HG02943 (cell line): Measurements from ENCODE around the gene CRACR2B.
A peak's percentile ranks its signal among the peaks of the same experiment; 100 is the strongest.

Experiments used
- ATAC-seq: cut with Tn5 transposase; IDR thresholded peaks from one replicate; pipeline ENCODE4 v1.9.1; 2021; ENCODE audit warnings: mild to moderate bottlenecking, low read depth, moderate library complexity; ENCODE audit not compliant: unreplicated experiment

CRACR2B gene

DNA sequence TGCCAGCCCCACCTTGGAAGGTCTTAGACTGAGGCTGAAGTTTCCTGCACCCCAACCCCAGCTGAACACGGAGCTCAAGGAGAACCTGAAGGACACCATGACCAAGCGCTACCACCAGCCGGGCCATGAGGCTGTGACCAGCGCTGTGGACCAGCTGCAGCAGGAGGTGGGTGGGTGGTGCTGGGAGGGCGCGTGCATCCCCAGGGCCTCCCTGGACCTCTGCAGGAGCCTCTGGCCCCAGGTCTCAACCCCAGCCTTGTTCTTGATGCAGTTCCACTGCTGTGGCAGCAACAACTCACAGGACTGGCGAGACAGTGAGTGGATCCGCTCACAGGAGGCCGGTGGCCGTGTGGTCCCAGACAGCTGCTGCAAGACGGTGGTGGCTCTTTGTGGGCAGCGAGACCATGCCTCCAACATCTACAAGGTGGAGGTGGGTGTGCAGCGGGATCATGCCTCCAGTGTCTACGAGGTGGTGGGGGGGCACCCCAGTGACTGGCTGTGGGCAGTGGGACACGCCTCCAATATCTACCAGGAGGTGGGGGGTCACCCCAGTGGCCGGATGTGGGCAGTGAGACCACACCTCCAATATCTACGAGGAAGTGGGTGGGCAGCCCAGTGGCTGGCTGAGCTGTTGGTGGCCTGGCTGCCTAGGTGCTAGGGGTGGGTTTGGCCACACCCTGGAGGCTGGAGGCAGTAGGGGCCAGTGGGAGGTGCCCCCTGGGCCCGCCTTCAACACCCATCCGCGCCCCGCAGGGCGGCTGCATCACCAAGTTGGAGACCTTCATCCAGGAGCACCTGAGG lies 9.7 kb downstream of the CRACR2B start:
- no peak for ATAC-seq

DNA sequence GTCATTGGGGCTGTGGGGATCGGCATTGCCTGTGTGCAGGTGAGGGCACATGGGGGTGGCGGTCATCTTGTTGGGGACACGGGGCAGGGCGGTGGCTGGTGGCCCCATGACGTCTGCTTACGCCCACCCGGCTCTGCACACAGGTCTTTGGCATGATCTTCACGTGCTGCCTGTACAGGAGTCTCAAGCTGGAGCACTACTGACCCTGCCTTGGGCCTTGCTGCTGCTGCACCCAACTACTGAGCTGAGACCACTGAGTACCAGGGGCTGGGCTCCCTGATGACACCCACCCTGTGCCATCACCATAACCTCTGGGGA lies 10.2 kb downstream of the CRACR2B start:
- no peak for ATAC-seq

DNA sequence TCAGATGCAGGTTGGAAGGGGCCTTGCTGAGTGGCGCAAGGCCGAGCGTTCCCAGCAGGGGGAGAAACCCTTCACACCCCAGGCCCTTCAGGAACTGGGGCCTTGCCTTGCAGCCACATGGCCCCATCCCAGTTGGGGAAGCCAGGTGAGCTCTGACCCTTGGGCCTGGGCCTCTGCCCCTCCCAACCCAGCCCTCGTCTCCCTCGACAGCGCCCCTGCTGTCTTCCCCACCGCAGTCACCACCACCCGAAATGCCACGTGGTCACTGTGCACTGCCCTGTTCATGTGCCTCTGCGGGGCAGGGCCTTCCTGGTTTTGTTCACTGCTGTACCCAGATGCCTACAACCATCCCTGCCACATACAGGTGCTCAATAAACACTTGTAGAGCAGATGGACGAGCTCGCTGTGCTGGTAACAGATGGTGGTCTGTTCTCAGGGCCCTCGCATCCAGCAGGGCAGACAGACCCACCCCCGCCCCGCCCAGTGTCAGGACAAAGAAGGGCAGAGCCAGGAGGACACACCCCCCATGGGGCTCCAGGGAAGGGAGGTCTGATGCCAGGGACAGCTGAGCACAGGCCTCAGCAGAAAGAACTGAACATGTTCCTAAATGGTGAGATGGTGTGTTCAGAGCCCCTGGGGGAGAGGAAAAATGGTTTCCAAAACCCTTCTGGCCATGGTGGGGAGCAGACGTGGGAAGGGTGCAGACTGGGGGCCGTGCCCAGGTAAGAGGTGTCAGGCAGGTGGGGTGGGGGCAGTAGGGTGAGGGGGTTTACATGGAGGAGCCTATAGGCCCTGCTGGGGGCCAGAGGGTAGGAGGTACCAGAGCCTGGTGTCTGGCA lies 10.9 kb downstream of the CRACR2B start:
- no peak for ATAC-seq

GRCh38 chr11:839280-839623 lies 11.5 kb downstream of the CRACR2B start:
- no peak for ATAC-seq

DNA sequence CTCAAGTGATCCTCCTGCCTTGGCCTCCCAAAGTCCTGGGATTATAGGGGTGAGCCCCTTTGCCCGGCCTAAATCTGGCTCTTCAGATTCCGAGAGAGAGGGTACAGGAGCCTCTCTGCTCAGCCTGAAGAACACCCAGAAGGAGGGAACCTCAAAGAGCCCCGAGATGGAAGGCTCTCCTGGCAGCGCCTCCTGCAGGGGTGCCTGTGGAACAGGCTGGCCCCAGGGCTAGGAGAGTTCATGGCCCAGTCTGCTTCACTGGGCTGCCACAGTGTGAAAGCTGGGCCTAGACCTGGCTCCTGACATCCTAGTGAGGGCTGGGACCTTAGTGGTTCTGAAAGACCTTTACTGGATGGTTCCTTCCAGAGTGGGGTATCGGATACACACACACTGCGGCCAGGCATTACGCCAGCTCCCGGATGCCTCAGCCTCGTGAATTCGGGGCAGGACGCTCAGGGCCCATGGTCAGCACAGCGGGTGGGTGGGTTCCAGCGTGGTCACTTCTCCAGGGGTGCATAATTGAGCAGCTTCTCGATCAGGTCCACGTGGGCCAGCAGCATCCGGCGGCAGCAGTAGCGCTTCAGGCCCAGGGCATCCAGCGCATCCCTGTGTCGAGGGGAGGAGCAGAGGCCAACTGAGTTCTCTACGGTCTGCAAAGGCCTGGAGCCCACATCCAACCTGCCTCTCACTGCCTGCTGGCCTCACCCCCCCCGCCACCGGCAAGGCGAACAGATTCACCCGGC lies 12.3 kb downstream of the CRACR2B start:
- ATAC-seq, result no peak

DNA sequence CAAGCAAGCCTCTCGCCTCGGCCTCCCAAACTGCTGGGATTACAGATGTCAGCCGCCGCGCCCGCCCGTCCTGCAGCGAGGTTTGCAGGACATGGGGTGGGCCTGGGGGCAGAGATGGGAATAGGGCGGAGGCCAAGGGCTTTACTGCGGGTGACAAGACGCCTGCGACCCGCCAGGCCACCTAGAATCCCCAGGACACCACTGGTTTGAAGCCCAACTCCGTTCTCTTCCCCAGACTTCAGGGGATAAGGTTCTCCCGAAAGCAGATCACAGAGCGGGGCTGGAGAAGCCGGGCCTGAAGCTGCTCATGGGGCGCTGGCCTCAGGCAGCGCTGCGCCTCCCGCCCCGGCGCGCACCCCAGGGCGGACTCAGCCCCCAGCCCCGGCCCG lies 14.3 kb downstream of the CRACR2B start:
- peak; percentile 14 for ATAC-seq

GRCh38 chr11:842370-843002 lies 14.8 kb downstream of the CRACR2B start, which contains the start of the genes POLR2L and TSPAN4:
TSS of gene POLR2L (minus strand) at chr11:842529. CDS start at chr11:842508, 21 bp downstream.
TSS of gene TSPAN4 (plus strand) at chr11:842852. CDS start at chr11:850305, 7,453 bp downstream.
- peak; percentile 71 for ATAC-seq

GRCh38 chr11:843086-843734 lies 15.5 kb downstream of the CRACR2B start:
- ATAC-seq, result no peak

DNA sequence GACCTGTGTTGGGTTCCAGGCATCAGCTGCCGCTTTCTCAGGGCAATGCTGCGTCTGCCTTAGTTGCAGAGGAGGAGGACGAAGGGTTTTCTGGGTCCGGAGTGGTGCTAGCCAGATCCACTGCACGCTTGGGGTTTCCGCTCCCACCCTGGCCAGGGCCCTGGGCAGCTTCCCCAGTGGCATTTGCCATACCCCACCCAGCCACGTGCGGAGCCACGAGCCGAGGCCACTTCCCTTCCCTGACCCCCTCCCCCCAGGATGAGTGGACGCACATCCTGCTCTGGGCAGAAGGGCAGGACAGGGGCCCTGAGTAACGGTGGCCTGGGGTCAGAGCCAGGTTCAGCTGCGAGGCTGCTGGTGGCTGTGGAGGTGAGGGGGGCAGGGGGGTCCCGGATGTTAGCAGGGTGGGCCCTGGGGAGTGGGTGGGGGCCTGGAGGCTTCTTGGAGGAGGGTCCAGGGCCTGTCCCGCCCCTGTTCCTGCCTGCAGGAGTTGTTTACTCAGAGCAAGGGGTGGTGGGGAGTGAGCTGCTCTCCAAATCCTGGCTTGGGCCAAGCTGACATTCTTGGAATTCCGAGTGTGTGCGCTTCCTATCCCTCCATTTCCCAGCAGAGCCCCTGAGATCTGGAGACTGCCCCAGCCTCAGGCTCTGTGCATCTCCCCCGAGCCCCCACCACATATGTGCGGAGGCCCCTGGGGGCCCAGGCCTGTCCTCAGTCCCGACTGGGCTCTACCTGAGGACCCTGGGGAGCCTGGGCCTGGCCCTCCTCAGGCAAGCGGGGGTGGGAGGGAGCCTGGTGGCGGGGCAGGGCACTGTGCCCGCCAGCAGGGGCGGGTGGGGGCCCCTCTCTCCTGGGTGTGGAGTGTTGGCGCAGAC lies 16.3 kb downstream of the CRACR2B start:
- no peak for ATAC-seq

DNA sequence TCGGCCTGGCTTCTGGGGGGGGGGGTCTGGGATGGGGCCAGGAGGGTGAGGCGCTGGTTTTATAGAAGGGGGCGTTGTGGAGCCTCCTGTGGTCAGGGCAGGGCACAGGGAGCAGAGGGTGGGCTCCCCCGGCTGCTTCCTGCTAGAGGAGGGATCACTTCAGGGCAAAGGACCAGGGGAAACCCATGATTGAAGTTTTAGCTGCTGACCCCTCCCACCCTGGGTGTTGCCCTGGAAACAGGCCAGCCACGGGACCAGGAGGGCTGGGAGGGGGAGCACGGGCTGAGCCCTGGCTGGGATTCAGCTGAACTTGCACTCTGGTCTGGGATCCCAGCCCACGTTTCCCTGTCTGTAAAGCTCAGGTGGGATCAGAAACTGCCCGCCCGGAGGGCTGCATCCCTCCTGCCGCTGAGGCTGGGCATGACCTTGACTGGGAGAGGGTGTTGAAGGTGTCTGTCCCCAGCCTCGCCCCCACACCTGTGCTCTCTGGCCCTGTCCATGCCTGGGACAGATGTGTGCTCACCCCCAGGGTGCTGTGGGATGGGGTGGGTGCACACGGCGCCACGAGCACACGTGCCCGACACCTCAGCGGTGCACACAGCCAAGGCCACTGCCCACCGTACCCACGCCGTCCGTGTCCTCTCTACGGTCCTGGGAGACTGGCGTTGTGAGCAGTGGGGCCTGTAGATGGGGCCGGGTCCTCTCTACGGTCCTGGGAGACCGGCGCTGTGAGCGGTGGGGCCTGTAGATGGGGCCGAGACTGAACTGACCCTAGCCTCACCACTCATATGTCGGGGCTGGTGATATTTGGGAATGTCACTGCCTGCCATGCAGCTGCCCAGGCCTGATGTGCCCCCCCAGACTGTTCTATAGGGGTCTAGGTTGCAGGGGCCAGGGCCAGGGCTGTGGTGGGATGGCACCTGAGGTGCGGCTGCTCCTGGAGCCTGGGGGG lies 17.2 kb downstream of the CRACR2B start:
- ATAC-seq, result no peak

DNA sequence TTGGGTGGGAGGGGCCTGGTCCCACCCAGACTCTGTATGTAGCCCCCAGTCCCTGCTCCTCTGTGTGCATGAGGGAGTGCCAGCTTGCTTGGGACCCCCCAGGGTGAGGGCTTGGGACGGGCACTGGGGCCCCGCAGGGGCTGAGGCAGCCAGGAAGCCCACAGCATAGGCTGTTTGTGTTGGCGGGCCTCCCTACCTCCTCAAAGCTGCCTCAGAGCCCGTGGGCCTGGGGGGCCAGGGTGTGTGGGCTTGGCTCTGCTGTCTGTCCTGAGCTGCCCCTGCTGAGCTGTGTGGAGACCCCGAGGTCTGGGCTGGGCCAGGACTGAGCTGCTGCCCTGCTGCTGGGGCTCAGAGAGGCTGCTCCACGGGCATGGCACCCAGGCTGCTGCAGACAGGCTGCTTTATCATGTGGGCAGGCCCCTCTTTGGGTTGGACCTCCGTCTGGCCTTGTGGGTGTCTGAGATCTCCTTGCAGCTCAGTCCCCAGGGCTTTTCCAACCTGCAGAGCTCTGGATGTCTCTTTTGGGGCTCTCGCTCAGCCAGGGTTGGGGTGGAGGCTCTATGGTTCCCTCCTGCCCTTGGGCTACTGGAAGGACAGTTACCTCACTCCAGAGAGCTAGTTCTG lies 18.3 kb downstream of the CRACR2B start:
- no peak for ATAC-seq

GRCh38 chr11:846496-847098 lies 18.9 kb downstream of the CRACR2B start:
- no peak for ATAC-seq

GRCh38 chr11:847876-848275 lies 20.2 kb downstream of the CRACR2B start:
- no peak for ATAC-seq

DNA sequence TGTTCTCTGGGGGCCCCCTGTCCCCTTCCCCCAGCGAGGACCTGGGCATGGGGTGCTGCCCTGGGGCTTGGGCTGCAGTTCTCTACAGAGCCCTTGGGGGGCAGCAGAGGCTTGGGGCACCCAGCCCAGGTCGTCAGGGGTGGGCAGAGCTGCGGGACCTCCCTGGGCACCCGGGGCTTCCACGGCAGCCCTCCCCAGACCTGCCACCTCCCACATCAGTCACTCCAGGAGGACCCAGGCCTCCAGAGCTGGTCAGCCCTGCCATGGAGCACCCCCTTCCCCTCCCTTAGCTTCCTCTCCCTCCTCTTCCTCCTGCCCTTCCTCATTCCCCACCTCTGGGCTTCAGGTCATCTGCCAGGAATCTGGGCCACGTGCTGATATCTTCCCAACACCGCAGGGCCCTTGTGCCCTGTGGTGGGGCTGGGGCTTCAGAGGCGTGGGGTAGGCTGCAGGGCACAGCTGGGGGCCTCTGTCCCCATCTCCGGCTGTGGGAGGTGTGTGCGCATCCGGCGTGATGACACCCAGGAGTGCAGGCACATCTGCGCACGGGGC lies 20.7 kb downstream of the CRACR2B start:
- ATAC-seq, result no peak

DNA sequence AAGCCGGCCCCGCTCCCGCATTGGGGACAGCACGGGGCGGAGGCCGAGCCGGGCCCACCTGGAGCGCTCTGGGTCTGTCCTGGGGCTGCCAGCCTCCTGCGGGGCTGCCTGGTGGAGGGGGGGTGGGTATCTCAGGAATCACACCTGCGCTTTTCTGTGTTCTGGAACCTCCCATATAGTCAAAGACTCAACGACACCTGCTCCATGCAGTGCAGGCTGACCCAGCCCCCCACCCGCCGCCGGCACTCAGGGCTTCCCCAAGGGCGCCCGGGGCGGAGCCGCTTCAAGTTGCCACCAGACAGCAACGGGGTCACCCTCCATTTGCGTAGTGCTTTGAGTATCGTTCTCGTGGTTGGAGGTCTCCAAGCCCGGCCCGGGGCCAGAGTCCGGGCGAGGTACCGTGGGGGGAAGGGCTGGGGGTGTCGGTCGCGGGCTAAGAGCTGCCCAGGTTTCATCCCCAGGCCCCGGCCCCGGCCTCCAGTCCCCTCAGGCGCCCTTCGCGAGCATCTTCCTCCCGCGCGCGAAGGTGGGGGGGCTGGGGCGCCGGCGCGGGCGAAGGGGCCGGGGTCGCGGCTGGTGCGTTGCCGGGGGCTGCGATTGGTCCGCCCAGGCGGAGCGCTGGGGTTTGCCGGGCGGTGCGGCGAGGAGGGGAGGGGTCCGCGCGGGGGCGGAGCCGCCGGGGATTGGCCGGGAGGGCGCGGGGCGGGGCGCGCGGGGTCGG lies 21.5 kb downstream of the CRACR2B start:
- ATAC-seq, result no peak
